Activated CD4-positive, alpha-beta T cell treated with anti-CD3 and anti-CD28 coated beads for 4 hours (primary cell): ENCODE results near the gene GREM2.

Experiments
- DNase-seq, 2 donors: peaks; one replicate each; pipeline ENCODE4 v3.0.0-alpha.2; 2020

GREM2 gene

GRCh38 chr1:240496941-240497340 lies 115.0 kb downstream of the GREM2 start:
- no peak for DNase-seq

GRCh38 chr1:240496356-240496755 lies 115.6 kb downstream of the GREM2 start:
- no peak for DNase-seq

- DNase-seq = no peak
Observed at GRCh38 chr1:240495601-240496000, 116.4 kb downstream of the GREM2 start.

GRCh38 chr1:240492832-240493440 lies 119.0 kb downstream of the GREM2 start:
- no peak for DNase-seq

GRCh38 chr1:240491796-240492195 lies 120.2 kb downstream of the GREM2 start:
- DNase-seq = no peak

GRCh38 chr1:240491156-240491555 lies 120.8 kb downstream of the GREM2 start:
- no peak for DNase-seq

GRCh38 chr1:240487493-240487892 lies 124.5 kb downstream of the GREM2 start:
- no peak for DNase-seq

GRCh38 chr1:240486611-240487010 lies 125.3 kb downstream of the GREM2 start:
- no peak for DNase-seq

GRCh38 chr1:240484804-240485443 lies 127.0 kb downstream of the GREM2 start:
- no peak for DNase-seq

- no peak for DNase-seq
Observed at GRCh38 chr1:240478536-240478935, 133.4 kb downstream of the GREM2 start.

- DNase-seq = no peak
Observed at GRCh38 chr1:240475832-240476231, 136.1 kb downstream of the GREM2 start.

GRCh38 chr1:240474133-240474614 lies 137.8 kb downstream of the GREM2 start:
- no peak for DNase-seq

- no peak for DNase-seq
Observed at GRCh38 chr1:240468656-240469055, 143.3 kb downstream of the GREM2 start.

- DNase-seq = no peak
Observed at GRCh38 chr1:240467895-240468294, 144.1 kb downstream of the GREM2 start.

- no peak for DNase-seq
Observed at GRCh38 chr1:240466509-240466908, 145.4 kb downstream of the GREM2 start.

- no peak for DNase-seq
Observed at GRCh38 chr1:240465531-240465940, 146.4 kb downstream of the GREM2 start.

- DNase-seq = no peak
Observed at GRCh38 chr1:240464099-240464498, 147.9 kb downstream of the GREM2 start.

GRCh38 chr1:240462766-240463395 lies 149.1 kb downstream of the GREM2 start:
- no peak for DNase-seq

GRCh38 chr1:240462277-240462676 lies 149.7 kb downstream of the GREM2 start:
- DNase-seq = no peak

- DNase-seq = no peak
Observed at GRCh38 chr1:240457203-240457602, 154.8 kb downstream of the GREM2 start.

- DNase-seq = peak in 1 of 2 donors; percentile 2
Observed at GRCh38 chr1:240455228-240455821, 156.6 kb downstream of the GREM2 start.

- DNase-seq = no peak
Observed at GRCh38 chr1:240445369-240445768, 166.6 kb downstream of the GREM2 start.

- DNase-seq = no peak
Observed at GRCh38 chr1:240441669-240442068, 170.3 kb downstream of the GREM2 start.
